ENCODE data around the gene DBNDD1.

- TF ChIP-seq FOXM1 (IDR thresholded peaks at IDR 0.05; ENCODE audit: borderline replicate concordance, low read depth): no peak
- no peak for TF ChIP-seq REST (IDR thresholded peaks at IDR 0.05; ENCODE audit: low read depth)
- no peak for TF ChIP-seq EP300 (IDR thresholded peaks at IDR 0.05; ENCODE audit: borderline replicate concordance)
- no peak for TF ChIP-seq TAF1 (IDR thresholded peaks at IDR 0.05; ENCODE audit: low read depth)
- TF ChIP-seq MAX (IDR thresholded peaks at IDR 0.05): no peak
- no peak for TF ChIP-seq ZBTB7A (IDR thresholded peaks at IDR 0.05; ENCODE audit: low read depth)
- TF ChIP-seq CEBPB (IDR thresholded peaks at IDR 0.05): no peak
- no peak for TF ChIP-seq RAD21 (IDR thresholded peaks at IDR 0.05; ENCODE audit: low read depth)
- no peak for TF ChIP-seq CREB1 (IDR thresholded peaks at IDR 0.05; ENCODE audit: low read depth)
Observed at GRCh38 chr16:89987169-89987568, 32.1 kb downstream of the DBNDD1 start.

Measured in Ishikawa (cell line).